HepG2 (cell line): Measurements from ENCODE around the gene SDR42E2. TPM values are rescaled to one million over a fixed set of nuclear protein-coding genes. Genes with fewer than 3 reads are reported as not detected.

ENCODE experiments used
- CREB1 ChIP-seq, 2 experiments: fragments of 450-650 bp in 1 of 2; IDR thresholded peaks; 2 replicates each; pipeline ENCODE4 v1.6.1; 2016 to 2017; ENCODE audit warnings: control low read depth in 1 of 2, mild to moderate bottlenecking in 1 of 2, missing compliant biosample characterization in 1 of 2, missing genetic modification characterization in 1 of 2
- DNMT1 ChIP-seq: sonication (generic); formaldehyde crosslinking; IDR thresholded peaks from 2 replicates; pipeline ENCODE4 v1.5.1; 2020; ENCODE audit warnings: mild to moderate bottlenecking, missing genetic modification reagents
- FOXA1 ChIP-seq, 2 experiments: fragments of 450-650 bp in 1 of 2; sonication (generic) in 1 of 2; formaldehyde crosslinking in 1 of 2; IDR thresholded peaks; 2 replicates each; pipeline versions ENCODE4 v1.4.0 to v1.6.1; 2016 to 2020; ENCODE audit warnings: missing genetic modification reagents in 1 of 2
- GATAD2A ChIP-seq: IDR thresholded peaks from 2 replicates; pipeline ENCODE4 v1.6.1; 2016
- MTF2 ChIP-seq: sonication (generic); formaldehyde crosslinking; IDR thresholded peaks from 2 replicates; pipeline ENCODE4 v1.5.0; 2020; ENCODE audit warnings: missing genetic modification reagents, borderline replicate concordance
- PAX8 ChIP-seq: sonication (generic); formaldehyde crosslinking; IDR thresholded peaks from 2 replicates; pipeline ENCODE4 v1.8.0; 2022; ENCODE audit warnings: mild to moderate bottlenecking, missing genetic modification reagents, borderline replicate concordance
- RBAK ChIP-seq: sonication (generic); formaldehyde crosslinking; IDR thresholded peaks from 2 replicates; pipeline ENCODE4 v1.5.1; 2020; ENCODE audit warnings: mild to moderate bottlenecking, missing genetic modification reagents
- SMC3 ChIP-seq: IDR thresholded peaks from 2 replicates; pipeline ENCODE4 v1.6.1; 2011; ENCODE audit warnings: low read length, improper control_type of control experiment
- ZFP62 ChIP-seq: sonication (generic); formaldehyde crosslinking; IDR thresholded peaks from 2 replicates; pipeline ENCODE4 v1.4.0; 2020; ENCODE audit warnings: missing genetic modification reagents
- ZNF562 ChIP-seq: sonication (generic); formaldehyde crosslinking; IDR thresholded peaks from 2 replicates; pipeline ENCODE4 v1.8.0; 2022; ENCODE audit warnings: missing genetic modification reagents, borderline replicate concordance
- ZNF574 ChIP-seq: sonication (generic); formaldehyde crosslinking; IDR thresholded peaks from 2 replicates; pipeline ENCODE4 v1.4.0; 2020; ENCODE audit warnings: missing genetic modification reagents
- ZNF609 ChIP-seq: sonication (generic); formaldehyde crosslinking; IDR thresholded peaks from 2 replicates; pipeline ENCODE4 v1.4.0; 2020; ENCODE audit warnings: mild to moderate bottlenecking, missing genetic modification reagents, borderline replicate concordance
- ZNF674 ChIP-seq: sonication (generic); formaldehyde crosslinking; IDR thresholded peaks from 2 replicates; pipeline ENCODE4 v1.5.0; 2020; ENCODE audit warnings: low read depth, mild to moderate bottlenecking, missing genetic modification reagents
- ZNF883 ChIP-seq: sonication (generic); formaldehyde crosslinking; IDR thresholded peaks from 2 replicates; pipeline ENCODE4 v1.5.1; 2020; ENCODE audit warnings: mild to moderate bottlenecking, missing genetic modification reagents; ENCODE audit errors: not compliant biosample characterization
- polyA plus RNA-seq, 8 experiments: library from polyadenylated mRNA; depleted of rRNA in 3 of 8; stranded (reverse) in 7 of 8; unstranded in 1 of 8; fragments of >200 nt; fragmentation: Illumina TruSeq in 4 of 8; extraction: Trizol in 4 of 8; gene quantifications; 2 replicates each; pipeline versions ENCODE4 v1.2.1 to v1.2.3, GENCODE V29; 2011 to 2016; ENCODE audit warnings: low read depth in 4 of 8, missing spikeins in 1 of 8, mixed read lengths in 1 of 8; ENCODE audit not compliant: insufficient read depth in 1 of 8
- total RNA-seq, 5 experiments: library from RNA; depleted of rRNA; stranded (reverse); fragments of >200 nt; fragmentation: Illumina TruSeq; extraction: Trizol; gene quantifications; 2 replicates each; pipeline ENCODE4 v1.2.3, GENCODE V29; 2016; ENCODE audit warnings: low read depth in 1 of 5
- TF ChIP-seq, protein P1 (sequence below): sonication (generic); formaldehyde crosslinking; conservative IDR thresholded peaks from 2 replicates; pipeline ENCODE4 v1.4.0; 2020; ENCODE audit warnings: missing genetic modification reagents
- TF ChIP-seq, protein P2 (sequence below): sonication (generic); formaldehyde crosslinking; IDR thresholded peaks from 2 replicates; pipeline ENCODE4 v1.5.0; 2020; ENCODE audit warnings: missing genetic modification reagents

Gene SDR42E2
- total and polyA plus RNA-seq, 2 of the 13 experiments (the other 11 are each of a cell fraction or from before 2014, with no cell fraction given), result 0.05 to 0.11 TPM

DNA sequence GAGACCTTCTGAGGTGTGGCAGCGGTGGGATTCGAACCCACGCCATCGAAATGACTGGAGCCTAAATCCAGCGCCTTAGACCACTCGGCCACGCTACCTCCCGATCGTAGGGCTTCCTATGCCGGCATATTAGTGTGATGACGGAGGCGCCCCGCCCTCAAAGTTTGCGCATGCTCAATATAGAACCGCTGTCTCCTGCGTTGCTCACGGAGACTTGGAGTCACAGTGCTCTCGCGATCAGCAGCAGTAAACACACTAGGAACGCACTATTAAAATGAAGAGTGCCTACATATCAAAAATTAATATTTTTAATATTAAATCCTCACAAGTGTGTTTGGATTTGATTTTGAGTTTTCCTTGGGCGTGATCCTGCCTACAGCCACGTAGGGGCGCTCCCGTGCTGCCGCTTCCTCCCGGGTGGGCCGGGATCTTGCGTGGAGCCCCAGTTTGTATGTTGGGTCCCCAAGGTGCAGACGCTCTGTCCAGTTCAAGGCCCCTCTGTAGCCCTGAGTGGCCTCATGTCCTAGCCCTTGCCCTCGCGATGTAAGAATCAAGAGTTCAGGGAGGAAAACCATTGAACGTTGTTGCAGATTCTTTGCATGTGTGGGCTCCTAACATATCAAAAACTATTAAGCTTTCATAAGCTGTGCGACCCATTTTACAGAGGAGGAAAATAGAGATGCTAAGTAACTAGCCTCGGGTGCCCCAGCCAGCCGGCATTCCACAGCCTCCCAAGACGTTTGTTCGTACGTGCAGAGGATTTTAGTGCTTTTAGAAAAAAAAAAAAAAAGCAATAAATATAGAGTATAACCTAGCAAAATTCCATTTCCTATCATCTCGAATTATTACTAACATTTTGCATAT is 33.6 kb downstream of the SDR42E2 start (continued):
- TF ChIP-seq ZNF609 (no peak), SMC3 (peak; percentile 57), MTF2 (CRISPR knock-in tag) (no peak), ZNF574 (peak; percentile 88), CREB1 (IDR thresholded peaks at IDR 0.05) (peak; percentile 68), CREB1 (CRISPR knock-in tag; IDR thresholded peaks at IDR 0.05) (no peak), PAX8 (no peak), RBAK (CRISPR knock-in tag) (no peak), ZNF674 (CRISPR knock-in tag) (no peak; the same call in 1 of the 2 replicates), ZFP62 (peak; percentile 95; the same call in 1 of the 2 replicates), ZNF883 (CRISPR knock-in tag) (peak; percentile 70), FOXA1 (IDR thresholded peaks at IDR 0.05) (no peak), FOXA1 (CRISPR knock-in tag; IDR thresholded peaks at IDR 0.05) (no peak), DNMT1 (CRISPR knock-in tag) (no peak), GATAD2A (CRISPR knock-in tag) (peak; percentile 86), ZNF562 (CRISPR knock-in tag) (no peak)
- TF ChIP-seq, protein P1, sequence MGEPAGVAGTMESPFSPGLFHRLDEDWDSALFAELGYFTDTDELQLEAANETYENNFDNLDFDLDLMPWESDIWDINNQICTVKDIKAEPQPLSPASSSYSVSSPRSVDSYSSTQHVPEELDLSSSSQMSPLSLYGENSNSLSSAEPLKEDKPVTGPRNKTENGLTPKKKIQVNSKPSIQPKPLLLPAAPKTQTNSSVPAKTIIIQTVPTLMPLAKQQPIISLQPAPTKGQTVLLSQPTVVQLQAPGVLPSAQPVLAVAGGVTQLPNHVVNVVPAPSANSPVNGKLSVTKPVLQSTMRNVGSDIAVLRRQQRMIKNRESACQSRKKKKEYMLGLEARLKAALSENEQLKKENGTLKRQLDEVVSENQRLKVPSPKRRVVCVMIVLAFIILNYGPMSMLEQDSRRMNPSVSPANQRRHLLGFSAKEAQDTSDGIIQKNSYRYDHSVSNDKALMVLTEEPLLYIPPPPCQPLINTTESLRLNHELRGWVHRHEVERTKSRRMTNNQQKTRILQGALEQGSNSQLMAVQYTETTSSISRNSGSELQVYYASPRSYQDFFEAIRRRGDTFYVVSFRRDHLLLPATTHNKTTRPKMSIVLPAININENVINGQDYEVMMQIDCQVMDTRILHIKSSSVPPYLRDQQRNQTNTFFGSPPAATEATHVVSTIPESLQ (CRISPR knock-in tag), result peak; percentile 66
- TF ChIP-seq, protein P2, sequence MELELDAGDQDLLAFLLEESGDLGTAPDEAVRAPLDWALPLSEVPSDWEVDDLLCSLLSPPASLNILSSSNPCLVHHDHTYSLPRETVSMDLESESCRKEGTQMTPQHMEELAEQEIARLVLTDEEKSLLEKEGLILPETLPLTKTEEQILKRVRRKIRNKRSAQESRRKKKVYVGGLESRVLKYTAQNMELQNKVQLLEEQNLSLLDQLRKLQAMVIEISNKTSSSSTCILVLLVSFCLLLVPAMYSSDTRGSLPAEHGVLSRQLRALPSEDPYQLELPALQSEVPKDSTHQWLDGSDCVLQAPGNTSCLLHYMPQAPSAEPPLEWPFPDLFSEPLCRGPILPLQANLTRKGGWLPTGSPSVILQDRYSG (CRISPR knock-in tag), result peak; percentile 41; the same call in 1 of the 2 replicates
